SK-N-SH treated with all-trans-retinoic acid at 6 μM for 48 hours (cell line): ENCODE results near the gene IFNA5.

ENCODE experiments used
- ATAC-seq: fragments of 200-7000 bp; cut with Tn5 transposase; 3 replicates; pipeline ENCODE4 v1.9.1; 2020; ENCODE audit warnings: mild to moderate bottlenecking, moderate library complexity
- ARNTL ChIP-seq: fragments of 450-650 bp; formaldehyde crosslinking; IDR thresholded peaks from 2 replicates; pipeline ENCODE4 v1.5.0; 2020; ENCODE audit warnings: low read depth, mild to moderate bottlenecking, moderate library complexity, borderline replicate concordance
- BACH2 ChIP-seq: fragments of 250-450 bp; sonication (Bioruptor Pico); IDR thresholded peaks from 2 replicates; pipeline ENCODE4 v1.9.0; 2021; ENCODE audit warnings: mild to moderate bottlenecking, borderline replicate concordance
- CREB5 ChIP-seq: fragments of 250-450 bp; sonication (Bioruptor Pico); IDR thresholded peaks from 2 replicates; pipeline ENCODE4 v1.5.1; 2020; ENCODE audit warnings: low read depth, mild to moderate bottlenecking, moderate library complexity
- CSDC2 ChIP-seq: fragments of 250-450 bp; sonication (Bioruptor Pico); IDR thresholded peaks from 2 replicates; pipeline ENCODE4 v1.5.0; 2020; ENCODE audit warnings: mild to moderate bottlenecking, moderate library complexity
- CSRNP3 ChIP-seq: fragments of 250-450 bp; sonication (Bioruptor Pico); IDR thresholded peaks from 2 replicates; pipeline ENCODE4 v1.5.1; 2021; ENCODE audit warnings: mild to moderate bottlenecking, moderate library complexity
- ESRRG ChIP-seq: fragments of 250-450 bp; sonication (Bioruptor Pico); IDR thresholded peaks from 2 replicates; pipeline ENCODE4 v1.6.1; 2021; ENCODE audit warnings: mild to moderate bottlenecking
- GLIS3 ChIP-seq: fragments of 250-450 bp; sonication (Bioruptor Pico); IDR thresholded peaks from 2 replicates; pipeline ENCODE4 v1.5.0; 2020; ENCODE audit warnings: mild to moderate bottlenecking, moderate library complexity
- ISL1 ChIP-seq: fragments of 250-450 bp; sonication (Bioruptor Pico); IDR thresholded peaks from 2 replicates; pipeline ENCODE4 v2.1.2; 2022; ENCODE audit warnings: mild to moderate bottlenecking, moderate library complexity
- OSR1 ChIP-seq: fragments of 250-450 bp; sonication (Bioruptor Pico); IDR thresholded peaks from 2 replicates; pipeline ENCODE4 v1.8.0; 2022; ENCODE audit warnings: moderate library complexity, mild to moderate bottlenecking, inconsistent platforms
- PATZ1 ChIP-seq: fragments of 250-450 bp; sonication (Bioruptor Pico); IDR thresholded peaks from 2 replicates; pipeline ENCODE4 v1.8.0; 2020; ENCODE audit warnings: mild to moderate bottlenecking, moderate library complexity, borderline replicate concordance
- POU6F1 ChIP-seq: fragments of 250-450 bp; sonication (Bioruptor Pico); IDR thresholded peaks from 2 replicates; pipeline ENCODE4 v1.8.0; 2021; ENCODE audit warnings: low read depth, mild to moderate bottlenecking, moderate library complexity, borderline replicate concordance
- PPARA ChIP-seq: fragments of 250-450 bp; sonication (Bioruptor Pico); IDR thresholded peaks from 2 replicates; pipeline ENCODE4 v1.5.0; 2020; ENCODE audit warnings: mild to moderate bottlenecking, borderline replicate concordance
- SNAI2 ChIP-seq: fragments of 250-450 bp; sonication (Bioruptor Pico); IDR thresholded peaks from 2 replicates; pipeline ENCODE4 v1.5.0; 2020; ENCODE audit warnings: mild to moderate bottlenecking, moderate library complexity
- TCF4 ChIP-seq: fragments of 250-450 bp; sonication (Bioruptor Pico); IDR thresholded peaks from 2 replicates; pipeline ENCODE4 v1.8.0; 2021; ENCODE audit warnings: mild to moderate bottlenecking, moderate library complexity, borderline replicate concordance
- TOX ChIP-seq: fragments of 250-450 bp; sonication (Bioruptor Pico); IDR thresholded peaks from 2 replicates; pipeline ENCODE4 v1.8.0; 2021; ENCODE audit warnings: mild to moderate bottlenecking, moderate library complexity, borderline replicate concordance
- ZC3H10 ChIP-seq: fragments of 250-450 bp; sonication (Bioruptor Pico); IDR thresholded peaks from 2 replicates; pipeline ENCODE4 v1.5.1; 2021; ENCODE audit warnings: mild to moderate bottlenecking, moderate library complexity
- ZFP3 ChIP-seq: fragments of 250-450 bp; sonication (Bioruptor Pico); IDR thresholded peaks from 2 replicates; pipeline ENCODE4 v1.5.0; 2020; ENCODE audit warnings: mild to moderate bottlenecking, moderate library complexity
- ZNF70 ChIP-seq: fragments of 450-650 bp; formaldehyde crosslinking; IDR thresholded peaks from 2 replicates; pipeline ENCODE4 v1.5.0; 2020; ENCODE audit warnings: mild to moderate bottlenecking, moderate library complexity
- ZNF8 ChIP-seq: fragments of 450-650 bp; formaldehyde crosslinking; IDR thresholded peaks from 2 replicates; pipeline ENCODE4 v1.5.0; 2020; ENCODE audit warnings: mild to moderate bottlenecking, moderate library complexity
- TF ChIP-seq, protein P1 (sequence below): fragments of 250-450 bp; sonication (Bioruptor Pico); IDR thresholded peaks from 2 replicates; pipeline ENCODE4 v1.5.0; 2020; ENCODE audit warnings: mild to moderate bottlenecking, moderate library complexity

Gene IFNA5

GRCh38 chr9:21295992-21296391 is 9.1 kb downstream of the IFNA5 start:
- no peak for TF ChIP-seq ZFP3 (CRISPR knock-in tag)
- no peak for TF ChIP-seq GLIS3 (CRISPR knock-in tag)
- no peak for TF ChIP-seq ESRRG
- TF ChIP-seq CREB5 (CRISPR knock-in tag): no peak
- TF ChIP-seq ZC3H10 (CRISPR knock-in tag): no peak
- TF ChIP-seq SNAI2: no peak
- TF ChIP-seq PPARA (CRISPR knock-in tag): no peak
- no peak for TF ChIP-seq TOX (CRISPR knock-in tag)
- TF ChIP-seq PATZ1: no peak
- no peak for TF ChIP-seq TCF4 (CRISPR knock-in tag)
- TF ChIP-seq POU6F1 (CRISPR knock-in tag): no peak
- TF ChIP-seq, protein P1, sequence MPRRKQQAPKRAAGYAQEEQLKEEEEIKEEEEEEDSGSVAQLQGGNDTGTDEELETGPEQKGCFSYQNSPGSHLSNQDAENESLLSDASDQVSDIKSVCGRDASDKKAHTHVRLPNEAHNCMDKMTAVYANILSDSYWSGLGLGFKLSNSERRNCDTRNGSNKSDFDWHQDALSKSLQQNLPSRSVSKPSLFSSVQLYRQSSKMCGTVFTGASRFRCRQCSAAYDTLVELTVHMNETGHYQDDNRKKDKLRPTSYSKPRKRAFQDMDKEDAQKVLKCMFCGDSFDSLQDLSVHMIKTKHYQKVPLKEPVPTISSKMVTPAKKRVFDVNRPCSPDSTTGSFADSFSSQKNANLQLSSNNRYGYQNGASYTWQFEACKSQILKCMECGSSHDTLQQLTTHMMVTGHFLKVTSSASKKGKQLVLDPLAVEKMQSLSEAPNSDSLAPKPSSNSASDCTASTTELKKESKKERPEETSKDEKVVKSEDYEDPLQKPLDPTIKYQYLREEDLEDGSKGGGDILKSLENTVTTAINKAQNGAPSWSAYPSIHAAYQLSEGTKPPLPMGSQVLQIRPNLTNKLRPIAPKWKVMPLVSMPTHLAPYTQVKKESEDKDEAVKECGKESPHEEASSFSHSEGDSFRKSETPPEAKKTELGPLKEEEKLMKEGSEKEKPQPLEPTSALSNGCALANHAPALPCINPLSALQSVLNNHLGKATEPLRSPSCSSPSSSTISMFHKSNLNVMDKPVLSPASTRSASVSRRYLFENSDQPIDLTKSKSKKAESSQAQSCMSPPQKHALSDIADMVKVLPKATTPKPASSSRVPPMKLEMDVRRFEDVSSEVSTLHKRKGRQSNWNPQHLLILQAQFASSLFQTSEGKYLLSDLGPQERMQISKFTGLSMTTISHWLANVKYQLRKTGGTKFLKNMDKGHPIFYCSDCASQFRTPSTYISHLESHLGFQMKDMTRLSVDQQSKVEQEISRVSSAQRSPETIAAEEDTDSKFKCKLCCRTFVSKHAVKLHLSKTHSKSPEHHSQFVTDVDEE (CRISPR knock-in tag): no peak
- no peak for TF ChIP-seq OSR1 (CRISPR knock-in tag)
- no peak for TF ChIP-seq CSDC2 (CRISPR knock-in tag)
- no peak for TF ChIP-seq CSRNP3 (CRISPR knock-in tag)
- TF ChIP-seq ISL1 (CRISPR knock-in tag): no peak
- no peak for TF ChIP-seq BACH2
- TF ChIP-seq ARNTL (CRISPR knock-in tag): no peak
- ATAC-seq: no peak

DNA sequence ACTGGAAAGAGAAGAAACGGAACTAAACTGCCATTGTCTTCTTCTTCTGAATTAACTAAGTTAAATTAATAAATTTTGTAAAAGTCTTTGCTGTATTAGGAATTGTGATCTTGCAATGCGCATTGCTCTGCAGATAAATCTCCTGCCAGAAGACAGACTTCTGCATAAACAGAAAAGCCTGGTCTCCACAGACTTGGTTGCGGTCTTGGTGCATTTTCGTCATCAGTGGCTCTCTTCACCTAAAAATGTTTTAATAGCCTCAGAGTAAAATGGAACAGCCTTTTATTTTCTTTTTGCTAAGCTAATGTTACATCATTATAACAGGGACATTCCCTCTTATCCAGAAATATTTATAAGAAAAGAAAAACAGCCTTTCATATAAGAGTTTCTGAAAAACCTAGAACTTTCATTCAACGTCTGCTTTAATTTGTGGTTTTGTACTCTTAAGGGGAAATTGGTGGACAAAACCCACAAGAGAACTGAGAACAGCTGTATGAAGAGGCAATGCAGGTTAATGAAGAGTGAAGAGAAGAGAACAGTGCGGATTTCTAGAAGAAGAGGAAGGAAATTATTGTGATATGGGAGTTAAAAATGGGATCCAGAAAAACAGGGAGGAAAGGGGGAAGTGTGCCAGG is 10.1 kb downstream of the IFNA5 start:
- no peak for ATAC-seq
- no peak for TF ChIP-seq OSR1 (CRISPR knock-in tag)

GRCh38 chr9:21294364-21294774 is 10.7 kb downstream of the IFNA5 start:
- ATAC-seq: no peak
- TF ChIP-seq POU6F1 (CRISPR knock-in tag) (no peak), ZNF70 (CRISPR knock-in tag) (no peak), TOX (CRISPR knock-in tag) (no peak), ZNF8 (no peak), TCF4 (CRISPR knock-in tag) (no peak)
- TF ChIP-seq, all 23 proteins: peak for 0
